ENCODE data around the gene LHFPL5.

LHFPL5 gene

GRCh38 chr6:35794536-35795452 is 10.4 kb upstream of the LHFPL5 start:
- DNase-seq (ENCODE audit: low read depth): no peak

- no peak for DNase-seq (ENCODE audit: low read depth)
Observed at GRCh38 chr6:35795453-35796071, 9.6 kb upstream of the LHFPL5 start.

- no peak for DNase-seq (ENCODE audit: low read depth)
Observed at GRCh38 chr6:35796236-35796635, 8.9 kb upstream of the LHFPL5 start.

- no peak for DNase-seq (ENCODE audit: low read depth)
Observed at GRCh38 chr6:35797837-35798526, 7.2 kb upstream of the LHFPL5 start.

- DNase-seq (ENCODE audit: low read depth): no peak
Observed at GRCh38 chr6:35798706-35799105, 6.4 kb upstream of the LHFPL5 start.

- DNase-seq (ENCODE audit: low read depth): no peak
Observed at GRCh38 chr6:35801148-35801547, 4.0 kb upstream of the LHFPL5 start.

- DNase-seq (ENCODE audit: low read depth): no peak
Observed at GRCh38 chr6:35808688-35809087, 3.5 kb downstream of the LHFPL5 start.

GRCh38 chr6:35809809-35810208 is 4.7 kb downstream of the LHFPL5 start:
- no peak for DNase-seq (ENCODE audit: low read depth)

- no peak for DNase-seq (ENCODE audit: low read depth)
Observed at GRCh38 chr6:35810971-35811698, 6.0 kb downstream of the LHFPL5 start.

GRCh38 chr6:35811699-35811995 is 6.5 kb downstream of the LHFPL5 start:
- DNase-seq (ENCODE audit: low read depth): no peak

GRCh38 chr6:35817515-35817914 is 12.4 kb downstream of the LHFPL5 start:
- DNase-seq (ENCODE audit: low read depth): no peak

- DNase-seq (ENCODE audit: low read depth): no peak
Observed at GRCh38 chr6:35823601-35824000, 18.4 kb downstream of the LHFPL5 start.

GRCh38 chr6:35824552-35825192 is 19.5 kb downstream of the LHFPL5 start:
- DNase-seq (ENCODE audit: low read depth): no peak

GRCh38 chr6:35829306-35829705 is 24.2 kb downstream of the LHFPL5 start:
- no peak for DNase-seq (ENCODE audit: low read depth)

- DNase-seq (ENCODE audit: low read depth): no peak
Observed at GRCh38 chr6:35831257-35832007, 26.3 kb downstream of the LHFPL5 start.

- no peak for DNase-seq (ENCODE audit: low read depth)
Observed at GRCh38 chr6:35833536-35833935, 28.4 kb downstream of the LHFPL5 start.

- no peak for DNase-seq (ENCODE audit: low read depth)
Observed at GRCh38 chr6:35839019-35839418, 33.9 kb downstream of the LHFPL5 start.

GRCh38 chr6:35842381-35842780 is 37.2 kb downstream of the LHFPL5 start:
- no peak for DNase-seq (ENCODE audit: low read depth)

- DNase-seq (ENCODE audit: low read depth): no peak
Observed at GRCh38 chr6:35844290-35844689, 39.1 kb downstream of the LHFPL5 start.

GRCh38 chr6:35850208-35850607 is 45.1 kb downstream of the LHFPL5 start:
- no peak for DNase-seq (ENCODE audit: low read depth)

- no peak for DNase-seq (ENCODE audit: low read depth)
Observed at GRCh38 chr6:35852994-35853393, 47.8 kb downstream of the LHFPL5 start.

Measured in activated T-cell treated with anti-CD3 and anti-CD28 coated beads for 1 hour (primary cell).